CD4-positive, alpha-beta T cell treated with Interleukin-6 at 100 ng/mL for 8 hours (primary cell): Measurements from ENCODE around the gene SLC35E2B.

Source experiments
- DNase-seq: peaks from one replicate; pipeline ENCODE4 v3.0.0-alpha.2; 2020; ENCODE audit warnings: mixed read lengths, low spot score

SLC35E2B gene

DNA sequence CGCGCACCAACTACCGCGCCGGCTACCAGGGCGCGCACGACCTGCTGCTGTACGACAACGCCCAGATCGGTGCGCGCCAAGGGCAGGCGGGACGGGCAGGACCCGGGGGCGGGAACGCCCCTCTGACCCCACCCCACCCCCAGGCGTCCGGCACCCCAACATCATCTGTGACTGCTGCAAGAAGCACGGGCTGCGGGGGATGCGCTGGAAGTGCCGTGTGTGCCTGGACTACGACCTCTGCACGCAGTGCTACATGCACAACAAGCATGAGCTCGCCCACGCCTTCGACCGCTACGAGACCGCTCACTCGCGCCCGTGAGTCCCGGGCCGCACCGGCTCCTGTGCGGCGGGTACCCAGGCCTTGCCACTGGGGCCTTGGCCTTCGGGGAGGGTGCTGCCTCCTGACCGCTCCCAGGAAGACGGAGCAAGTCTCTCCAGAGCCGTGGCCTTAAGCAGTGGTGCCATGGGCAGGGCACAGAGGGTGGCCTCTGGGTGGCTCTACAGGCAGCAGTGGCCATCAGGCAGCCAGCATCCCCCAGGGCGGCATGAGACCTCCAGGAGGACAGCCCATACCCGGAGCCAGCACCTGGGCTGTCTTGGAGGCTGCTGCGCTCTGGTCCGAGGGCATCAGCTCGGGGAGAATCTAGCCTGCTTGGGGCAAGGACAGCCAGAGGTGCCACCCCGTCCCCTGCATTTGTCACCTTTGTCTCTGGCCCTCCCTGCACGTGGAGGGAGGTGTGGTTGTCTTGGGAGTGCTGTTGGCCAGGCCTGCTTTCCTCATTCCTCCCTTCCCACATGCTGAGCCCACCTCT lies 68.8 kb downstream of the SLC35E2B start:
- no peak for DNase-seq

DNA sequence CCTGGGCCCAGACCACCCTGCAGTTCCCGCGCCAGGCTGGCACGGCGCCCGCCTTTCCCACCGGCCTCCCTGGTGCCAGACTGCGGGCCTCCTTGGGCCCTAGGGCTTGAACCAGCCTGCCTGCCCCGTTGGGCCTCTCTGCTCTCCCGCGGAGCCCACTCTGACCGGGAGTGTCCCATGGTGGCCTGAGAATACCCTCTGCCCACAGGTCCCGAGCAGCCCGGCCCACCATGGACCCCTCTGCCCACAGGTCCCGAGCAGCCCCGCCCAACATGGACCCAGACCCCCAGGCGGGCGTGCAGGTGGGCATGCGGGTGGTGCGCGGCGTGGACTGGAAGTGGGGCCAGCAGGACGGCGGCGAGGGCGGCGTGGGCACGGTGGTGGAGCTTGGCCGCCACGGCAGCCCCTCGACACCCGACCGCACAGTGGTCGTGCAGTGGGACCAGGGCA lies 69.4 kb downstream of the SLC35E2B start:
- DNase-seq = no peak

DNA sequence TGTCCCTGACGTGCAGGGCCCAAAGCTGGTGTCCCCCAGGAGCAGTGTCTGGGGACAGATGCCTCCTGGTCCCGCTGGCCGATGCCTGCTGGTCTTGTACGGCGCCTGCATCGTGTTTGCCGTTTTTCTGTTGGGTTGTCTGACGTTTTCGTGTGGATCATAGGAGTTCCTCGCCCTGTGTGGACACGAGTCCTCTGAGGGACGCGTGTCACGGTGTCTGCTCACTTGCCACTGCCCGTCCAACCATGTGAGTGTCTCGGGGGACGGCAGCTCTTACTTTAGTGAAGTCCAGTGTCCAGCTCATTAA lies 69.9 kb downstream of the SLC35E2B start:
- DNase-seq = no peak

DNA sequence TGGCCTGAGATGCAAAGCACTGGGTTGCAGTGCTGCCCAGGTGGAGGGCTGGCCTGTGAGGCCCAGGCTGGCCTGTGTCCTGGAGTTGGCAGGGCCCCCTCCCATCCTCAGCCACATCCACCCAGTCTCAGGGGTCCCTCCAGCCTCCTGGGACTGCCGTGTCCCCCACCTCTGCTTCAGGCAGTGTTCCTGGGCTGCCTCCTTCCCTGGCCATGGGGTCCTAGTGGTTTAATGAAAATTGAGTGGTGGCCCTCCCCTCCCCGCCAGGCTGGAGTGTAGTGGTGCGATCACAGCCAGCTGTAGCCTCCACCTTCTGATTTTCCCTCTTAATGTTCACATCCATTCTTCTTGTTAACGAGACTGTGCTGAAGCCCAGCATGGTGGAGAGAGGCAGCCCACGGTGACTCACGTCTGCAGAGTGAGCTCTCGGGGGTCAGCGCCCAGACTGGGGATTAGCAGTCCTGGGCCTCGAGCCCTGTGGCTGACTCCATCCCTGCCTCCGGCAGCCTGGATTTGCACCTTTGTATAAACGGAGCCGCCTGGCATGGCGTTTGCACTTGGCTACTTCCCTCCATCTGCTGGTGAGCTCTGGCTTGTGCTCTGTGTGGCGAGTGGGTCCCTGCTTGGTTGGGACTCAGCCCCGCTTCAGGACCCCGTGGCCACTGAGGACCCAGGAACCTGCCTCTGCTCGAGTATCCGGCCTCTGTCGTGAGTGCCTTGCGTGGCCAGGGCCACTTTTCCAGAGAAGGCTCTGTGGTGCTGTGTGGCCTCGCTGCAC lies 70.4 kb downstream of the SLC35E2B start:
- DNase-seq = no peak

DNA sequence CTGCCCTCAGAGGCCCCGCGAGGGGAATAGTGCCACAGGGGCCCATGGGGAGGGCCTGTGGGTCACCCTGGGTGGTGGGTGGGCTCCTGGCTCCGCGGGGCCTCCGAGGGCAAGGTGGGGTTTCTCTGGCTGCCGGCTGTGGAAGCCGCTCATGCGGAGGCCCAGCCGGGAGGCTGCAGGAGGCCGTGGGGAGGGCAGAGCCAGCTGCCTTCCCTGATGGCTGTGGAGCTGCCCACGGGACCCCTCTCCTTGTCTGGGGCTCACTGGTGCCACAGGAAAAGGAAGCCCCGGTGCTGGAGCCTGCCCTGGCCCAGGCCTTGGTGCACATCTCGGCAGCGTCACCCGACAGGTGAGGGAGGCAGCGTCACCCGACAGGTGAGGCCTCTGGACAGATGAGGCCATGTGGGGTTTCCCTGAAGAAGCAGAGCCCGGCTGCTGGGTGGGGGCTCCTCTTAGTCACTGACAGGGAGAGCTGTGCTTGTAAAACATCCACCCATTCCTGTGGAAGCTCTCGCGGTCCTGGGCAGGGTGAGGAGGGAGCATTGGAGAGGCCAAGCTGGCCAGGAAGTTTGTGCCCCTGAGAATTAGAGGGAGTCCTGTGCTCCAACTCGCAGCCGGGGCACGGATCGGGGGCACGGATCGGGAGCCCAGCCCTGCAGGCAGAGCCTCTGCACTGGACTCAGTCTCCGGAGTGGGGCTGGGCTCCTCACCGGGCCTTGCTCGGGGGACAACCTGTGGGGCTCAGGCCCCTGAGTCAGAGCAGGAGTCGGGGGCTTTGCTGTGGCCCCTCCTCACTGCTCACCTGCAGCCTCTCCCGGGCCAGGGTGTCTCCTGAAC lies 71.2 kb downstream of the SLC35E2B start:
- DNase-seq = no peak

DNA sequence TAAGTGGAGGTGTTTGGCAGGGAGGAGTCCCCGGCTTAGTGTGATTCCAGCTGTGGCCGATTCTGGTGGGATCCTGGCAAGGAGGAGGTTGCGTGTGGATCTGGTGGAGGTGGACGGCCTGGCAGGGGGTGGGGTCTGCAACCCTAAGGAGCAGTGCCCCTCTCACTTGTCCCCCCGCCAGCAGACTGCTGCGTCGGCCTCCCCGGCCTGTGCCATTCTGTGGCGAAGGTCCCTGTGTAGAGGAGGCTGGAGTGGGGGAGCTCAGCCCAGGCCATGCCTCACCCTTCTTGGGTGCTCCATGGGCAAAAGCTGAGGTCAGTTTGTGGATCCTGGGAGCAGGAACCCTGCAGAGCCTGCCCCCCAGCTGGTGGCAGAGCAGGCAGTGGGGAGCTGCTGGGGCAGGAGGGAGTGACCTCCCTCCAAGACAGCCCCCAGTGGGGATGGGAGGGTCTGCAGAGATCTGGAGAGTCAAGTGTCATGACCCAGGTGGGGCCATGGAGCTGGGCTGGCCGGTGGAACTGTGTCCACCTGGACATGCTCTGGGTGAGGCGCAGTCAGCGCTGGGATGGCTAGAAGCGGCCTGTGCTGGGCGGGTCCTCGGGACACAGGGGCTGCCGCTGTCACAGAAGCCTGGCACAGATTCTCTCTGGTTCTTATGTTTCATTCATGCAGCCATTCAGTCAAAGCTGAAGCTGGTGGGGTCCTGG lies 72.0 kb downstream of the SLC35E2B start:
- DNase-seq = no peak

DNA sequence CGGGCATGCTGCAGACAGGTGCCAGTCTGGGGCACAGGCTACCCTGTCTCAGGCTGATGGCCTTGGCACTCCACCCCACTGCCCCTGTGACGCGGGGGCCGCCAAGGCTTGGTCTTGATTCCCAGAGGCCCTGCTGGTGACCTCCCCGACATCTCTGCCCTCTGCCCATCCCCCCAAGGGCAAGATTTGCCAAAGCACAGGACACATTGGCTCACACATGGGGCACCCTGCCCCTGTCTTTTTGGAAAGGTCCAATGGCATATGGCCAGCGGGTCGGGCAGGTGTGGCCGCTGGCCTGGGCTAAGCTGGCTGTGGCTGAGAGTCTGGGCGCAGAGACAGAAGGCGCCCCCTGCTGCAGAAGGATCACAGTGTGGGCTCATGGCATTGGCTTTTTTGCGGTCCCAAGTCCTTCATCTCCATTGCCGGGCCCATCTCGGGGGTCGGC lies 72.7 kb downstream of the SLC35E2B start:
- DNase-seq = no peak

DNA sequence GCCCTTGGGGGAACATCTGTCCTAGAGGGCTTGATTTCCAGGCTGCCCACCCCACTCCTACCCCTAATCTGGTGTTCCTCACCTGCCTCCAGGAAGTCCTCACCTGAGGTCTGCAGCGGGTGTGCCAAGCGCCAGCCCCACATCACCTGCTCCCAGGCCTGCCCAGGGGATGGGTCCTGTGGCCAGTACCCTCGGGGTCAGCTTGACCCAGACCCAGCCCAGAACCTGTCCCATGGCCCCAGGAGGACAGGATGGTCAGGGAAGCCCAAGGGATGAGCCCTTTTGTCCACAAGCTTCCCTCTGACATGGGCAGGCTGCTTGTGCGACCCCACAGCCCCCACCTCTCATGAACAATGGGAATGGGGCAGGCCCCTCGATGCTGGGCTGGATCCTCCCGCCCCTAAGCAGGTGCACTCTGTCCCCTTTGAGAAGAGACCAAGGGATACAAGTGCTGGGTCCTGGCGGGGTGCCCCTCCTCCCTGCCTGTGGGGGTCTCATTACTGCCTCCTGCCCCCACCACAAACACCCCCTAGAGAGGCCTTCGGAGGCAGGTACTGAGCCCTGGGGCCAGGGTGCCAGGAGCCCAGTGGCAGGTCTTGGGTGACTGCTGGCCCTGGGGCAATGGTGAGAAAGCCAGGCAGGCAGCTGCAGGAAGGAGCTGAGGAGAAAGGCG lies 74.1 kb downstream of the SLC35E2B start:
- no peak for DNase-seq

DNA sequence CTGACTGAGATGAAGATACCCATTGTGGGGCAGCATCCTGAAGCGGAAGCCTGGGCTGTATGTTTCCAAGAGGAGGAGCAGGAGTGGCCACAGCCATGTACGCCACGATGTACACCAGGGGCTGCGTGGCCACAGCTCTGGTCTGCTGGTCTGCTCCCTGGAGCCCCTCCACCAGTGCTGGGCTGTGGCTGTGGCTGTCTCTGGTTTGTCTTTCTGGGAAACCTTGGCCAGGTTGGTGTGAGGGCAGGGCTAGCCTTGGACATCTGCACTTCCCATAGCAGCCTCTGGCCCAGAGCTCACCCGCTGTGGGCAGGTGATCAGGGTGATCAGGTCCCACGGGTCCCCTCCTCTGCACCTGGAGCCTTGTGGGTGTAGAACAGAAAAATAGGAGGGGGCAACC lies 74.7 kb downstream of the SLC35E2B start:
- DNase-seq = no peak

DNA sequence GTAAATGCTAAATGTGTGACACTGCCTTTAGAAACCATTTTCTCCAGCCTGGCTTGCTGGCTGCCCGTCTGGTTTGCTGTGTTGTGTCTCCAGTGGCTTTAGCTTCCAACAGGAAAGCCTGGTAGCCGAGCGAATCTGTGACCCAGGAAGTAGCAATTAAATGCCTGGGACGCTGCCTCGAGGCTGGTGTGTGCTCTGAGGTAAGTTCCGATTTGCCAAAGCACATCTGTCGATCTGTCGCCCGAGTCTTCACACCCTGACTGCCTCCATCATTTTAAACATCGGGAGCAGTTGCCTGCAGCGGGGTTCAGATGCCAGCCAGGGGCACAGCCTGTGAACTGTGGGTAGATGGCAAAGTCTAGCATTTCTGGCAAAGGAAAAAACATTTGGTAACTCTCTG lies 75.1 kb downstream of the SLC35E2B start:
- DNase-seq = no peak

DNA sequence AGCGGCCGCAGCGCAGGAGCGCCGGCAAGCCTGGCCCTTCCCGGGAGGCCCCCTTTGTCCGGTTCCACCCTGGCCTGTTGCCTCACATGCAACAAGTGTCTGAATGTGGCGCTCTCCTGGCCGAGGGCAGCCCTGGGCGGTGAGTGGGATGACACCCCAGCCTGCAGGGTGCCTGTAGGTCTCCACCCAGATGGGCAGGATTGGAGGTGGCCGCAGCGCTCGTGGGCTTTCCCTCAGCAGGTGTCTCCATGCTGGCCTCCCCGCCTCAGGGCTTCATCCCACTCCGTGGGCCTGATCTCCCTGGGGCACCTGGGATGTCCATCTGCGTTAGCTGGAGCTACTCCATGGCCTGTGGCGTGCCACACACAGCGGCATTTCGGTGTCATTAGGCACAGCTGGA lies 75.8 kb downstream of the SLC35E2B start:
- DNase-seq = no peak

DNA sequence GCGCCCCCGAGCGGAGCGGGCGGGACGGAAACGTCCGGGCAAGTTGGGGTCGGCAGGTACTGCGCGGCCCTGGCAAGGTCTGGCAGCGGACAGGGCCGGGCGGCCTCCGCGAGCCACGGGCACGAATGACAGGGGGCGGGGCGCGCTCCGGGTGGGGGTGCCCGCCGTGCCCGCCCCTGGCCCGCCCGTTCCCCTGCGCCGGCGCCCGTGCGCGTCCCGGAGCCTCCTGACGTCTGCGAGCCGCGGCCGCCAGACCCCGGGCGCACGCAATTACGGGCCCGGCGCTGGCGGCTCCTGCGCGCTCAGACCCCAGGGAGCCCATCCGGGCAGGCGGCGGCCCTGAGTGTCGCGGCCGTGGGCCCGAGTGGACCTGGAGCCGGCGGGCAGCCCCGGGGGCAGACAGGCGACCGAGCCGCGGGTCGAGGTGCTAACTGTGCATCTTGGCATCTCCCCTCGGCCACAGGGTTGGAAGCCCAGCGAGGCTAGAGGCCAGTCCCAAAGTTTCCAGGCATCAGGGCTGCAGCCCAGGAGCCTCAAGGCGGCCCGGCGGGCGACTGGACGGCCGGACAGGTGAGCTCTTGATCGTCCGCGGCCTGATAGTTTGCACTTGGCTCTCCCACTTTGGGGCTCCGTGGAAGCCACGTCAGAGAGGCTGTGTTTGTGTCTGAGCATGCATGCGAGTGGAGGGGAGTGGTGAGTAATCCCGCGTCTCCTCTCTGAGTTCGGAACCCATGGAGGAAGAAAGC lies 76.4 kb downstream of the SLC35E2B start:
- no peak for DNase-seq

DNA sequence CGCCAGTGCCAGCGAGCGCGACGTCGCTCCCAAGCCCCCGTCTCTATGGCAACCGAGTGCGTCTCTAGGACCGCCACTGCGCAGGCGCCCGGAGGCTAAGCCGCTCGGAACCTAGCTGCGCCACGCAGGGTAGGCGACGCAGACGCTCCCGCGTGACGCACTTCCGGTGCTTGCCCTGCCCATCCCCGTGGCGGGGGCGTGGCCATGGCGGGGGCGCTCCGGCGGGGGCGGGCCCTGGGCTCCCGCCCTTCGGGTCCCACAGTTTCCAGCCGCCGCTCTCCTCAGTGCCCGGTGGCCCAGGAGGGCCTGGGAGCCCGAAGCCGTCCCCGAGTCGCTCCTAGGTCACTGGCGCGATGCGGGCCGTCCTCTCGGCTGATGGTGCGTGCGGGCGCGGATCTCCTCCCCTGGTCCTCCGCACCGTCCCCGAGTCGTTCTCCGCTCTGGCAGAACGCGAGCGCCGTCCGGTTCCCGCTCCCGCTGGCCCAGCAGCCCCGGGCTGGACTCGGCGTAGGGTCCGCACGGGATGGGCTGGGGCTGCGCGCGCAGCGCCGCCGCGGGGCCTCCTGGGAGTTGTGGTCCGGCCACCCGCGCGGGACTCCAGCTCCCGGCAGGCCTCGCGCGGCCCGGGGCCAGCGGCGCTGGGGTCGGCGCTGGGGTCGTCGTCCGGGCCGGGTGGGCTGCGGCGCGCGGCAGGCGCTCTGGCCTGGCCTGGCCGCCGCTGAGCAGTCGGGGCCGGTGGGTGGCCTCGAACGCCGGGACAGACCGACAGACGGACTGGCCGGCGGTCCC lies 77.1 kb downstream of the SLC35E2B start, which contains the start of gene MIB2:
TSS of gene MIB2 (plus strand) at position 245 of the 789 bp plus-strand sequence. CDS start 7,953 bp downstream, outside the sequence.
- DNase-seq = peak; percentile 99

DNA sequence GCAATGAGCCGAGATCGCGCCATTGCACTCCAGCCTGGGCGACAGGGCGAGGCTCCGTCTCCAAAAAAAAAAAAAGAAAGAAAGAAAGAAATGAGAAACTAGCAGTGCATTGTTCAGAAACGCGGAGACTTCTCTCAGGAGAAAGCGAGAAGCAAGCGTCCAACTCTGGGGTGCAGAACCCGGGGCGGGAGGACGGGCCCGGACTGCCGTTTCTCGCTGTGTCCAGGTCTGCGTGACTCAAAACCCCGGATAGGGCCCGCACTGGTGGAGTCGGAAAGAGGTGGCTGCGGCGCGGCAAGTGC lies 77.7 kb downstream of the SLC35E2B start:
- DNase-seq = no peak

DNA sequence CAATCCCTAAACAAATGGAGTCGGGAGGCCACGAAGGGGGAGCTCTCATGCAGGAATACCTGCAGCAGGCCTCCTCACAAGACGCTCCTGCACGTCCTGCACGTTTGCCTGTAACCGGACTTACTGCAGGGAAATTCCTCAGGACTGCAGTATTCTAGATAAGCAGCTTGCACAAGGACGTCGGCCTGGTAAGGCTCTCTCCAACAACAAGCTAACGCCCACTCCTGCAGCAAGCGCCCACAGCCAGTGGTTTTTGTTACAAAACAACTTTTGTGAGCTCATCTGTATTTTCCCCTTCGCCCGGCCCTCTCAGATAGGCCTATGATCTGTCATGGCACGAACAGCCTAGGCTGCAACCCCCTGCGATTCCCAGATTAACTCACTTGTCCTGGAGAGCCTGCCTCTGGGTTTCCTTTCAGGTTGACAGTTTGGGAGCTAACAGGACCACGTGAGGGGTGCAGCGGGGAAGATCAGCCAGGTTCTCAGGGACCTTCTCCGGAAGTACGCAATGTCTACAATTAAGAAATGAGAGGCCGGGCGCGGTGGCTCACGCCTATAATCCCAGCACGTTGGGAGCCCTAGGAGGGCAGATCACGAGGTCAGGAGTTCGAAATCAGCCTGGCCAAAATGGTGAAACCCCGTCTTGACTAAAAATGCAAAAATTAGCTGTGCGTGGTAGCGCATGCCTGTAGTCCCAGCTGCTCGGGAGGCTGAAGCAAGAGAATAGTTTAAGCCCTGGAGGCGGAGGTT lies 78.2 kb downstream of the SLC35E2B start:
- DNase-seq = peak; percentile 43

DNA sequence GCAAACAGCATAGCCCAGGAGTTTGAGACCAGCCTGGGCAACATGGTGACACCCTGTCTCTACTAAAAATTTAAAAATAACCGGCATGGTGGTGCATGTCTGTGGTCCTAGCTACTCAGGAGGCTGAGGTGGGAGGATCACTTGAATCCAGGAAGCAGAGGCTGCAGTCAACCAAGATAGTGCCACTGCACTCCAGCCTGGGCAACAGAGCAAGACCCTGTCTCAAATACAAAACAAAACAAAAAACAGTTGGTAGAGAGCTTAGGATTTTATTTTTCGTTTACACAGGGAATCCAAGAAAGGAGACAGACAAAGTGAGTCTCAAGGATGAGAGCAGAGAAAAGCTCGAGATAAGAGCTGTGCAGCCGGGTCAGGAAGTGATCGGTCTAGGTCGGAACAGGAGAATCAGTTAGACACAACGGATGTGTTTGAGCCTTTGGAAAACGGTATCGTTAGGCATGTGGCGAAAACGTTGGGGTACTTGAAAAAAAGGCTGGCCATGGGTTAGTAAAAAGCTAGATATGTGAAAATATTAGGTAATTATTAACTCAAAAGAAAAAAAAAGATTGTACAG lies 79.0 kb downstream of the SLC35E2B start:
- no peak for DNase-seq

DNA sequence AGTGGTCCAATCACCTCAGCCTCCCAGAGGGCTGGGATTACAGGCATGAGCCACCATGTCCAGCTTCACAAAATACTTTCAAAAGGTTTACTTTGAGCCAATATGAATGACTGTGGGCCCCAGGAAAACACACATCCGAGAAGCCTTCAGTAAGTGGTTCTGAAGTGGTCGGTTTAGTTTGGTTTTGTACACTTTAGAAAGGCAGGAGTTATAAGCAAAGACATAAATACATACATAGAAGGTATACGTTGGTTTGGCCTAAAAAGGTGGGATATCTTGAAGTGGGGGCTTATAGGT lies 80.5 kb downstream of the SLC35E2B start:
- DNase-seq = no peak

DNA sequence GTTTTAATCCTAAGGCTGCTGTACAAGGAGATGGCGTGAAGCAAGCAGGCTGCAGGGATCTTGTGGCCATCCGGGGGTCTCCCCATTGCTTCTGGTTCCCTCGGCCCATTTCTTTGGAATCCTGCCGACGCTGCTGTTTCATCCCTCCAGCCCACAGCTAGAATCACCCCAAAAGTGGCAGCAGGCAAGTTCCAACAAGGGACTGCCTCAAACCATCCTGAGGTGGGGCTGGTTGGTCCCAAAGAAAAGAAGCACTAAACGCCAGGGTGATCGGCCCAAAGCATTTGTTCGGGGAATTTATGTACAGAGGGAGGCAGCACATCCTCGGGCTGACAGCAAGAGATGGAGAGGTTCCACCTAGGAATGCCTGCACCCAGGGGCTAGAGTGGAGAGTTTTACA lies 81.8 kb downstream of the SLC35E2B start:
- DNase-seq = no peak
